ENCODE results near the gene ANAPC1.

- TF ChIP-seq EZH2 (optimal IDR thresholded peaks at IDR 0.05; ENCODE audit: low read depth, low read length) (no peak), EZH2phosphoT487 (IDR thresholded peaks at IDR 0.05; ENCODE audit: low read length) (no peak)
Measured at GRCh38 chr2:111923276-111923804, 39.3 kb upstream of the ANAPC1 start.

Measured in MM.1S (cell line).